ENCODE results near the gene VWA5B2.

Gene VWA5B2

GRCh38 chr3:184228376-184229137 is 828 bp upstream of the VWA5B2 start:
- TF ChIP-seq TAF1 (IDR thresholded peaks at IDR 0.05; ENCODE audit: borderline replicate concordance, low read depth, low read length), result no peak
- TF ChIP-seq POLR2AphosphoS5 (IDR thresholded peaks at IDR 0.05; ENCODE audit: low read depth, low read length), result no peak
- TF ChIP-seq POLR2A (IDR thresholded peaks at IDR 0.05; ENCODE audit: low read depth, low read length), result no peak
- no peak for FAIRE-seq

DNA sequence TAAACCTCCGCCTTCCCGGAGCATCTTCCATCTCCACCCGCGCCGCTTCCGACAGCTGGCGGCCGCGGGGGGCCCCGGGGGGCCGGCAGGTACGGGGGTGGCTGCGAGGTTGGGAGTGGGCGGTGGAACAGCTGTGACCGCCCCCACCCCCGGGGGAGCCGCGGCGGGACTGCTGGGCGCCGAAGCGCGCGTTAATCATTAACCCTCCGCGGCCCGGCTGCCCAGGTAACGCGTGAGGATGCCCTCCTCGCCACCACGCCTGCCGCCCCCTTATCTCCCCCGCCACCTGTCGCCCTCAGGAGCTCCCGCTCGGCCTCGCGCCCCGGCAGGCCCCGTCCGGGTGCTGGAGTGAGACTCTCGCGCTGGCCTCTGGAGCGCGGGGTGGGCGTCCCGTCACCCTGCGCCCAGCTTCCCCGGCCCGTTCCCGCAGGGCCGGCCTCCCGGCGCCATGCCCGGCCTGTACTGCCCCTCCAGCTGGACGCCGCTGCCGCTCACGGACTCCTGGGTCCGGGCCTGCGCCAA is 757 bp downstream of the VWA5B2 start:
- DNase-seq (ENCODE audit: insufficient read length) (no peak), FAIRE-seq (no peak)
- TF ChIP-seq POLR2AphosphoS5 (IDR thresholded peaks at IDR 0.05; ENCODE audit: low read depth, low read length) (no peak), TAF1 (IDR thresholded peaks at IDR 0.05; ENCODE audit: borderline replicate concordance, low read depth, low read length) (no peak), POLR2A (IDR thresholded peaks at IDR 0.05; ENCODE audit: low read depth, low read length) (no peak)

More at GRCh38 chr3:184228376-184229137, 828 bp upstream of the VWA5B2 start:
- DNase-seq (ENCODE audit: insufficient read length), result no peak

DNA sequence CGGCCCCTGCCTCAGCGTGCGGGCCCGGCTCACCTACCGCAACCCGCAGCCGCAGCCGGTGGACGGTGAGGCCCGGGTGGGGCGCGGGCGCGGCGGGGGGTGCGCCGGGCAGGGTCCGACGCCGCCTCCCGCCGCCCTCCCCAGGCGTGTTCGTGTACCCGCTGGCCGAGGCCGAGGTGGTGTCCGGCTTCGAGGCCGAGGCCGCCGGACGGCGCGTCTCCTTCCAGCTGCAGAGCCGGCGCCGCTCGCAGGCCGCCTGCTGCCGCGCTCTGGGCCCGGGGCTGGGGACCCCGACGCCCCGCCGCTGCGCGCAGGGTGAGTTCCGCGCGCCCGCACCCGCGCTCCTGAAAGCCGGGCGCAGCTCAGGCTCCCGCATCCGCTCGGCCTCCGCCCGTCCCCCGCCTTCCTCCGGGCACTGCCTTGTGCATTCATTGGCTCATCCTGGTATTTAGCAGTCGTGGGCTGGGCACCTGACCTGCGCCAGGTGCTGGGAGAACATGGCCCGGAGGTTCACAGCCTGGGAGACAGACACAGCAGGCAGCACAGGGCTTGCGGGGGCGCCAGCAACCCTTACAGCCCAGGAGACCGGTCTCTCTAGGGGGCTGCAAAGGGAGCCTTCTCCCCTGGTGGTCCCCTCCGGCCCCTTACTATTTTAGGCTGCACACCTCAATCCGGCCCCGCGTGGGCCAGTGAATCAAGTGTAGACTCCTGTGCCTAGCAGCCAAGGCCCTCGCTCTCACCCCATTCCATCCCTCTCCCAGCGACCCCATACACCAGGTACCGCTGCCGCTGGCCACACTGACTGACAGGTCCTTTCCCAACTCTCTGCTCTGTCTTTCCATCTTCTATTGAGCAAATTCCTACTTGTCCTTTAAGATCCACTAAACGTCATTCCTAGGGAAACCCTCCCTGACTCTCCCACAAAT is 1.5 kb downstream of the VWA5B2 start:
- no peak for FAIRE-seq
- TF ChIP-seq POLR2AphosphoS5 (IDR thresholded peaks at IDR 0.05; ENCODE audit: low read depth, low read length), result no peak

DNA sequence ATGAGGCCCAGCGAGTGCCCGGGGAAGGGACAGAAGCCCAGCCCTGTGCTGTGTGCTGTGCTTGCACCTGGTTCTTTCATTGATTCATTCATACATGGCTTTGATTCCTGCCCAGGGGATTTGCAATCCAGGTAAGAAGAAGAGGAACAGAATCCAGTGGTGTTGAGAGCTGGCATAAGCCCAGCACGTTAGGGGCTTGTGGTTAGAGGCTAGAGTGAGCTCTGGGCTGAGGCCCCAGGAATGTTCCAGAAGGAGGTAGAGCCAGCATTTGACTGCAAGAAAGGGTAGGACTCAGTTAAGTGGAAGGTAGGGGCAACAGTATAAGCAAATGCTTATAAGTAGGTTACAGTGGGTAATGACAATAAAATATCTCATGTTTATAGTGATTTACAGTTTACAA is 2.3 kb downstream of the VWA5B2 start:
- TF ChIP-seq TAF1 (IDR thresholded peaks at IDR 0.05; ENCODE audit: borderline replicate concordance, low read depth, low read length), result no peak
- TF ChIP-seq POLR2AphosphoS5 (IDR thresholded peaks at IDR 0.05; ENCODE audit: low read depth, low read length), result no peak
- no peak for TF ChIP-seq POLR2A (IDR thresholded peaks at IDR 0.05; ENCODE audit: low read depth, low read length)
- no peak for DNase-seq (ENCODE audit: insufficient read length)
- no peak for FAIRE-seq

More for the DNA sequence above, 1.5 kb downstream of the VWA5B2 start:
- DNase-seq (ENCODE audit: insufficient read length), result no peak

- FAIRE-seq (no peak), DNase-seq (ENCODE audit: insufficient read length) (no peak)
- TF ChIP-seq TAF1 (IDR thresholded peaks at IDR 0.05; ENCODE audit: borderline replicate concordance, low read depth, low read length) (no peak), POLR2A (IDR thresholded peaks at IDR 0.05; ENCODE audit: low read depth, low read length) (no peak), POLR2AphosphoS5 (IDR thresholded peaks at IDR 0.05; ENCODE audit: low read depth, low read length) (no peak)
Measured at GRCh38 chr3:184233127-184233843, 3.9 kb downstream of the VWA5B2 start.

DNA sequence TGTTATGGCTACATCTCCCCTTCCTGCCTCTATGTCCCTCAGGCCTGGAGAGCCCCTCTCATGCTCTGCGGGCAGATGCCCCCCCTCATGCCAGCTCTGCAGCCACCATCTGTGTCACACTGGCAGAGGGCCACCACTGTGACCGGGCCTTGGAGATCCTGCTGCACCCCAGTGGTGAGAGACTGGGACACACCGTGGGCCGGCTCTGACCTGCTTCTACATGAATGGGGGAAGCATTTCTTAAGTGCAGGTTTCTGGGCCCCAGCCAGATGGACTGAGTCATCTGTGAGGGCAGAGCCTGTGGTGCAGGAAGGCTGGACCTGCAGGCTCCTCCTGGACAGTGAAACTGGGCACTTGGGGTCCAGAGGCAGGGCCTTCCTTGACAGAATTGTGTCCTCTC is 4.8 kb downstream of the VWA5B2 start:
- DNase-seq (ENCODE audit: insufficient read length), result no peak
- TF ChIP-seq TAF1 (IDR thresholded peaks at IDR 0.05; ENCODE audit: borderline replicate concordance, low read depth, low read length) (no peak), POLR2A (IDR thresholded peaks at IDR 0.05; ENCODE audit: low read depth, low read length) (no peak), POLR2AphosphoS5 (IDR thresholded peaks at IDR 0.05; ENCODE audit: low read depth, low read length) (no peak)
- FAIRE-seq, result no peak

- TF ChIP-seq POLR2AphosphoS5 (IDR thresholded peaks at IDR 0.05; ENCODE audit: low read depth, low read length) (no peak), POLR2A (IDR thresholded peaks at IDR 0.05; ENCODE audit: low read depth, low read length) (no peak), TAF1 (IDR thresholded peaks at IDR 0.05; ENCODE audit: borderline replicate concordance, low read depth, low read length) (no peak)
- no peak for DNase-seq (ENCODE audit: insufficient read length)
- FAIRE-seq, result no peak
Measured at GRCh38 chr3:184234671-184235380, 5.4 kb downstream of the VWA5B2 start.

- no peak for FAIRE-seq
- TF ChIP-seq POLR2A (IDR thresholded peaks at IDR 0.05; ENCODE audit: low read depth, low read length), result no peak
- no peak for TF ChIP-seq POLR2AphosphoS5 (IDR thresholded peaks at IDR 0.05; ENCODE audit: low read depth, low read length)
- TF ChIP-seq TAF1 (IDR thresholded peaks at IDR 0.05; ENCODE audit: borderline replicate concordance, low read depth, low read length), result no peak
- DNase-seq (ENCODE audit: insufficient read length), result no peak
Measured at GRCh38 chr3:184235381-184236032, 6.1 kb downstream of the VWA5B2 start.

DNA sequence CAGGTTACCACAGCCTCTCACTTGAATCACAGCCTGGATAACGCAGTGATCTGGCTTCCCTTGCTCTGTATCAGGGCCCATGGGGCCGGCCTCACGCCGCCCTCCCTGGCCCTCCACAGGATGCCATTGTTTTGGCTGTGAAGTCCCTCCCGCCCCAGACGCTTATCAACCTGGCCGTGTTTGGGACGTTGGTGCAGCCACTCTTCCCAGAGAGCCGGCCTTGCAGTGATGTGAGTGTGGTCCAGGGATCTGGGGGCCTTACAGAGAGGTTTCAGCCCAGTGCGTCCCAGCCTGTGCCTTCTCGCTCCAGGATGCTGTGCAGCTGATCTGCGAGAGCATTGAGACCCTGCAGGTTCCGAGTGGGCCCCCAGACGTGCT is 6.6 kb downstream of the VWA5B2 start:
- TF ChIP-seq POLR2A (IDR thresholded peaks at IDR 0.05; ENCODE audit: low read depth, low read length) (no peak), POLR2AphosphoS5 (IDR thresholded peaks at IDR 0.05; ENCODE audit: low read depth, low read length) (no peak), TAF1 (IDR thresholded peaks at IDR 0.05; ENCODE audit: borderline replicate concordance, low read depth, low read length) (no peak)
- DNase-seq (ENCODE audit: insufficient read length) (no peak), FAIRE-seq (no peak)

GRCh38 chr3:184236636-184237035 is 7.3 kb downstream of the VWA5B2 start:
- no peak for FAIRE-seq
- DNase-seq (ENCODE audit: insufficient read length), result no peak
- TF ChIP-seq TAF1 (IDR thresholded peaks at IDR 0.05; ENCODE audit: borderline replicate concordance, low read depth, low read length) (no peak), POLR2AphosphoS5 (IDR thresholded peaks at IDR 0.05; ENCODE audit: low read depth, low read length) (no peak), POLR2A (IDR thresholded peaks at IDR 0.05; ENCODE audit: low read depth, low read length) (no peak)

All from GM12892 (cell line).